ENCODE data around the gene HDAC10.

DNA sequence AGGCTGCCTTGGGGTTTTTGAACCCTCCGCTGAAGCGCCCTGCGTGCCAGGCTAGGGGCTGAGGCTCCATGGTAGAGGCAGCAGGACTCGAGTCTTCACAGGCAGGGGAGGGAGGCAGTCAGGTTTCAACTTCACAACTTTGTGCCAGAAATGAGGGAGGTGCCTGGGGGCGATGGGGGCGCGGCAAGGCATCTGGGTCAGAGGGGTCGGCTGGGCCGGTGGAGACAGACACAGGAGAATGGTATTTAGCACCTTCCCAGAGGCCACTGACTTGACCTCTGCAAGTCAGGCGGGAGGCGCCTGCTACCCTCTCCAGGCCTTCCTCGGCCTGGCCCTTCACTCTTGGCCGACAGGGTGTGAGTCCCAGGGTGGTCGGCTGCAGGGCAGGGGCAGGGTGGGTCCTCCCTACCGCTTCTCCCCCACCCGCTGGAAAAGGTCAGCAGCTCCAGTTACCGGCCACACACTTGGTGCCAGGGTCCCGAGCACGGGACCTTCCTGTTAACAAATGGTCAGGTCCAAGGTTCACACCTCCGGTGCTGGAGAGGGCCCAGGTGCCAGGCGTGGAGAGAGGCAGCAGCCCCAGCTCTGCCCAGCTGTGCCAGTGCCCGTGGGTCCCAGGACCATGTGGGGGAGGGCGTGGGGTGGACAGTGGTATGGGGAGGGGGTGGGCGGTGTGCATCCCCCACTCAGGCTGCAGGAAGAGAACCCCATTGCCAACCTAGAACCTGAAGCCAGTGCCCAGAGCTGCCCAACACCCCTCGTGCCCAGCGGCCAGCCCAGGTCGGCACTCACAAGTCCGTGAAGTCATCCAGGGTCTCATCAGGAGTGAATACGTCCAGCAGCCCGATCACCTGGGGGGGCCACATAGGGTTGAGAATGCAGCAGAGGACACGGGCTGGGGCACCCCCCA lies 6.6 kb upstream of the HDAC10 start:
- TF ChIP-seq, protein P1, sequence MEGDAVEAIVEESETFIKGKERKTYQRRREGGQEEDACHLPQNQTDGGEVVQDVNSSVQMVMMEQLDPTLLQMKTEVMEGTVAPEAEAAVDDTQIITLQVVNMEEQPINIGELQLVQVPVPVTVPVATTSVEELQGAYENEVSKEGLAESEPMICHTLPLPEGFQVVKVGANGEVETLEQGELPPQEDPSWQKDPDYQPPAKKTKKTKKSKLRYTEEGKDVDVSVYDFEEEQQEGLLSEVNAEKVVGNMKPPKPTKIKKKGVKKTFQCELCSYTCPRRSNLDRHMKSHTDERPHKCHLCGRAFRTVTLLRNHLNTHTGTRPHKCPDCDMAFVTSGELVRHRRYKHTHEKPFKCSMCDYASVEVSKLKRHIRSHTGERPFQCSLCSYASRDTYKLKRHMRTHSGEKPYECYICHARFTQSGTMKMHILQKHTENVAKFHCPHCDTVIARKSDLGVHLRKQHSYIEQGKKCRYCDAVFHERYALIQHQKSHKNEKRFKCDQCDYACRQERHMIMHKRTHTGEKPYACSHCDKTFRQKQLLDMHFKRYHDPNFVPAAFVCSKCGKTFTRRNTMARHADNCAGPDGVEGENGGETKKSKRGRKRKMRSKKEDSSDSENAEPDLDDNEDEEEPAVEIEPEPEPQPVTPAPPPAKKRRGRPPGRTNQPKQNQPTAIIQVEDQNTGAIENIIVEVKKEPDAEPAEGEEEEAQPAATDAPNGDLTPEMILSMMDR (IDR thresholded peaks at IDR 0.05; ENCODE audit: insufficient read depth, low read length) = no peak
- TF ChIP-seq POLR2AphosphoS5 (IDR thresholded peaks at IDR 0.05; ENCODE audit: low read depth) = no peak; the same call in 1 of the 2 replicates
- TF ChIP-seq SPI1 (IDR thresholded peaks at IDR 0.05; ENCODE audit: borderline replicate concordance, low read depth) = no peak
- no peak for TF ChIP-seq REST (IDR thresholded peaks at IDR 0.05; ENCODE audit: insufficient replicate concordance, low read depth)
